Mucosa of rectum (tissue), 2 donors: Measurements from ENCODE around the gene UBE3B.
A peak's percentile ranks its signal among the peaks of the same experiment; 100 is the strongest.
"Not testable (repeated sequence)": the region's sequence is repeated elsewhere in the genome, so short reads cannot be mapped to it uniquely, and the experiment has no call there.

ENCODE experiments used
- H3K27ac ChIP-seq, 2 donors: one replicate each; pipeline ENCODE4 v1.7.0; 2013; ENCODE audit warnings: inconsistent platforms in 2 of 2, low read depth in 2 of 2, low read length in 2 of 2
- H3K27me3 ChIP-seq, 2 donors: one replicate each; pipeline ENCODE4 v1.7.0; 2013; ENCODE audit warnings: low read length in 2 of 2; ENCODE audit not compliant: control insufficient read depth in 2 of 2, insufficient read depth in 2 of 2
- H3K36me3 ChIP-seq, 2 donors: one replicate each; pipeline ENCODE4 v1.7.0; 2013; ENCODE audit warnings: low read length in 2 of 2; ENCODE audit not compliant: control insufficient read depth in 2 of 2, insufficient read depth in 2 of 2
- H3K4me1 ChIP-seq, 2 donors: one replicate each; pipeline ENCODE4 v1.7.0; 2013; ENCODE audit warnings: low read length in 2 of 2, mild to moderate bottlenecking in 1 of 2; ENCODE audit not compliant: control insufficient read depth in 2 of 2, insufficient read depth in 2 of 2
- H3K4me3 ChIP-seq, 2 donors: one replicate each; pipeline ENCODE4 v1.7.0; 2013; ENCODE audit warnings: low read length in 2 of 2
- H3K9ac ChIP-seq, 2 donors: one replicate each; pipeline ENCODE4 v1.7.0; 2013; ENCODE audit warnings: low read length in 2 of 2, low read depth in 1 of 2, mild to moderate bottlenecking in 1 of 2
- H3K9me3 ChIP-seq, 2 donors: one replicate each; pipeline ENCODE4 v1.7.0; 2013; ENCODE audit warnings: low read length in 2 of 2; ENCODE audit not compliant: control insufficient read depth in 2 of 2
- donor health status: healthy.
- donor health status: Normal muscosa, but diverticular disease.

UBE3B gene

DNA sequence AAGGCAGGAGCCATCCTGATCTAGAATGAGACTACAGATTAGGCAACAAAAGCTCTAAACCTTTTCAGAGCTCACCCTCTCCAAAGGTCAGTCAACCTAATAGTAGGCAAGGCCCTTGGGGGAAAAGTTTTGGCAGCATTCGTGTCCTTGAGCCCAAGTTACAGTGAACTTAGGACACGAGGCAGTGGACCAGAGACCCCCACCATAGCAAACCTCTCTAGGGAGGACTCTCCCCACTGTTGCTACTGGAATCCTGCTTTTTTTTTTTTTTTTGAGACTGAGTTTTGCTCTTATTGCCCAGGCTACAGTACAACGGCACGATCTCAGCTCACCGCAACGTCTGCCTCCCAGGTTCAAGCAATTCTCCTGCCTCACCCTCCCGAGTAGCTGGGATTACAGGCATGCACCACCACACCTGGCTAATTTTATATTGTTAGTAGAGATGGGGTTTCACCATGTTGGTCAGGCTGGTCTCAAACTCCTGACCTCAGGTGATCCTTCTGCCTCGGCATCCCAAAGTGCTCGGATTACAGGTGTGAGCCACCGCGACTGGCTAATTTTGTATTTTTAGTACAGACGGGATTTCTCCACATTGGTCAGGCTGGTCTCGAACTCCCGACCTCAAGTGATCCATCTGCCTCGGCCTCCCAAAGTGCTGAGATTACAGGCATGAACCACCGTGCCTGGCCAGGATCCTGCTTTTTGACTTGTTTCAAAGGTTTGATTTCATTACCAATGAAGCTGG lies 3.7 kb upstream of the UBE3B start:
- not testable (repeated sequence) for H3K4me3 ChIP-seq, H3K27me3 ChIP-seq, H3K9me3 ChIP-seq, H3K9ac ChIP-seq, H3K27ac ChIP-seq
- Histone ChIP-seq H3K36me3 (peaks cover 8 to 15% of the 10 kb centered on the region in 2 donors), H3K4me1 (peaks cover 17 to 20% of the 10 kb centered on the region in 2 donors)

DNA sequence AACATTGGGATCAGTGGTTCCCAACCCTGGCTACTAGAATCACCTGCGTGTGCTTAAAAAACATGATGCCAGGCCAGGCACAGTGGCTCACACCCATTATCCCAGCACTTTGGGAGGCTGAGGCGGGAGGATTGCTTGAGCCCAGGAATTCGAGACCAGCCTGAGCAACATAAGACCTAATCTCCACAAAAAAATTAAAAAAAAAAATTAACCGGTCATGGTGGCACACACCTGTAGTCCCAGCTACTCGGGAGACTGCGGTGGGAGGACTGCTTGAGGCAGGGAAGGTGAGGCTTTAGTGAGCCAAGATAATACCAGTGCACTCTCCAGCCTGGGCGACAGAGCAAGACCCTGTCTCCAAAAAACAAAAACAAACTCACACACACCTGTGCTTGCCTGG lies 2.3 kb upstream of the UBE3B start:
- Histone ChIP-seq H3K36me3 (peaks cover 0 to 4% of the 10 kb centered on the region in 2 donors), H3K4me1 (peaks cover 12 to 20% of the 10 kb centered on the region in 2 donors), H3K9me3 (no peaks in the 10 kb centered on the region), H3K27me3 (no peaks in the 10 kb centered on the region), H3K4me3 (peak overlapping the region in 1 of 2 donors; percentile 99), H3K9ac (no peak overlapping the region), H3K27ac (no peak overlapping the region)

DNA sequence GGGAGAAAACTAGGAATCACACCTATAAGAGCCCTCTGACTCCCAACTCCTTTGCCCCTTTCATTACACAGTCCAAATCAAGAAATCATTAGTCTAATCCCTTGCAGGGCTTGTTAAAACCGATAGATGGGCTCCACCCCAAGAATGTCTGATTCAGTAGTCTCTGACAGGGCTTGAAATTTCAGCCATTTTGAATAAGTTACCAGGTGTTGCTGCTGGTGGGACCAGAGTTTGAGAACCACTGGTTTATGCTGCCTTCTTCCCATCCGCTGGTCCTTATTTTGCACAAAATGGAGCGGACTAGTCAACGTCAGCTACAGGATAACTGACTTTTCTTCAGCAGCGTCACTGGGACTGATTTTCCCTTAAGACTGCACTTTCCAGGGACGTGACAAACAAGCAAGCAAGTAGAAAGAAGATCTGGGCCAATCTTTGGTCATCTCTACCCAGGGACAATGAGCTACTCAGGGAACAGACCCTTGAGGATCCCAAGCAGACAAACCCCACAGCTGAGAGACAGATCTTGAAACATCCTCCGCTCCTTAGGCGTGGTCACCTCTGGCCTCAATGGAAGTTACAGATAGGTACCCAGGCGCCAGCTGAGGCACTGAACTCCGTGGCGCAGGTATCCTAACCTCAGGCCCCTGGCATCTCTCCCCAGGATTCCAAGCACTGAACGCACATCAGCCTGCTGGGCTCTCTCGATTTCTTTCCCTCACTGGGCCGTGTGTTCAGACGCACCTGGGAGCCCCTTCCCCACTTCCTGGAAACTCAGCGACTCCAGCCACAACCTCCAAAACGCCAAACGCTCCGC lies 1.2 kb upstream of the UBE3B start:
- Histone ChIP-seq H3K27me3 (no peaks in the 10 kb centered on the region), H3K9me3 (no peaks in the 10 kb centered on the region), H3K36me3 (peaks cover 0 to 4% of the 10 kb centered on the region in 2 donors), H3K4me3 (peak overlapping the region; percentile 92 to 99), H3K27ac (peak overlapping the region; percentile 91 to 95), H3K4me1 (peaks cover 12 to 20% of the 10 kb centered on the region in 2 donors), H3K9ac (peak overlapping the region; percentile 92 to 99)

DNA sequence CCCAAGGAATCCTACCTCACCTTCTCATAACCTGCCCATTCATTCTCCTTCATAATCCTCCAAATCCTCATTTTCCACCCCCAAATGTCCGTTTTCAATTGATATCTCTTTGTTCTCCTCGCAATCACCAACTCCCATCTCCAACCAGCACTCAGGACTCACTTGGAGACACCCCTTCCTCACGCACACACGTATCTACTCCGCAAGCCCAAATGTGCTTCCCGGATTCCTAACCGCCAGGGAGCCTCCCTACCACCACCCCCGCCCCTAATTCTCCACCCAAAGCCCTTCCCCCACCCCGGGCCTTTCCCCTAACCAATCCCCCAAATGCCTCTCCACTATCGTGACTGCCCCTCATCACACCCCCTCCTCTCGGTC lies 638 bp upstream of the UBE3B start:
- H3K4me1 ChIP-seq: peaks cover 12 to 20% of the 10 kb centered on the region in 2 donors
- no peaks in the 10 kb centered on the region for H3K27me3 ChIP-seq
- peak overlapping the region; percentile 91 to 95 for H3K27ac ChIP-seq

DNA sequence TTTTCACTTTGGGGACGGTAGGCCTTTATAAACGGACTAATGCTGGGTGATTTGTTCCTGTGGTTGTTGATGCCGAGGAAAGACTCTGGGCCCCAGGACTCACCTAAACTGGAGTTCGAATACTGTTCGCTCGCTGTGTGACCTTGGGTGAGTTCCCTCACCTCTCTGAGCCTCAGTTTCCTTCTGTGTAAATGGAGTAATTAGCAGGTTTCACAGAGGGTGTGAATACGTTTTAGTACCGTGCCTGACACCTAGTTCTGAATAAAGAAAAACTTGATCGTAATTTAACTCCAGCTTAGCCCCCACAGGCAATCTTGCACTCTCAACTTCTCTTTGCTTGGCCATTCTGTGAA lies 505 bp downstream of the UBE3B start:
- no peaks in the 10 kb centered on the region for H3K27me3 ChIP-seq
- H3K4me3 ChIP-seq: peak overlapping the region; percentile 92 to 99
- H3K27ac ChIP-seq: peak overlapping the region; percentile 91 to 95
- peaks cover 12 to 20% of the 10 kb centered on the region in 2 donors for H3K4me1 ChIP-seq
- H3K9me3 ChIP-seq: no peaks in the 10 kb centered on the region
- peaks cover 0 to 4% of the 10 kb centered on the region in 2 donors for H3K36me3 ChIP-seq
- peak overlapping the region; percentile 92 to 99 for H3K9ac ChIP-seq

More for the DNA sequence above, 638 bp upstream of the UBE3B start:
- Histone ChIP-seq H3K36me3 (peaks cover 0 to 4% of the 10 kb centered on the region in 2 donors), H3K9me3 (no peaks in the 10 kb centered on the region), H3K4me3 (peak overlapping the region; percentile 92 to 99), H3K9ac (peak overlapping the region; percentile 92 to 99)

DNA sequence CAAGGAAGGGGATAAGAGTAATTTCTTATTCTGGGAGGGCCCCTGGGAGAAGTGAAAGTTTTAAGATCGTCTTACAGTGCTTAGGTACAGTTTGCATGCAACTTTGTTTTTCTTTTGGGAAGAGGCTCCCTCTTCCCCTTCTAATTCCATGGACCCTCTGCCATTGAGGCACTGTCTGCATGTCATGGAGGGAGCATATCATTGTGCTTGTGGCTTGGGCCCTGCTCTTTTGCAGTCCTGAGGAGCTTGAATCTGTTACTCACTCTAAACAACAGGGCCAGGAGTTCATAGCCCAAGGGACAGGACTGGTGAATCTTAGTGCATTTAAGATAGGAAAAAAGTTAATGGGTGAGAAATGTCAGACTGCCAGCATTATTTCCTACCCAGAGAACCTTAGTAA lies 2.3 kb downstream of the UBE3B start:
- H3K27ac ChIP-seq: no peak overlapping the region
- peaks cover 12 to 15% of the 10 kb centered on the region in 2 donors for H3K36me3 ChIP-seq
- no peak overlapping the region for H3K4me3 ChIP-seq
- no peak overlapping the region for H3K9ac ChIP-seq
- H3K27me3 ChIP-seq: no peaks in the 10 kb centered on the region
- no peaks in the 10 kb centered on the region for H3K9me3 ChIP-seq
- peaks cover 12 to 20% of the 10 kb centered on the region in 2 donors for H3K4me1 ChIP-seq

DNA sequence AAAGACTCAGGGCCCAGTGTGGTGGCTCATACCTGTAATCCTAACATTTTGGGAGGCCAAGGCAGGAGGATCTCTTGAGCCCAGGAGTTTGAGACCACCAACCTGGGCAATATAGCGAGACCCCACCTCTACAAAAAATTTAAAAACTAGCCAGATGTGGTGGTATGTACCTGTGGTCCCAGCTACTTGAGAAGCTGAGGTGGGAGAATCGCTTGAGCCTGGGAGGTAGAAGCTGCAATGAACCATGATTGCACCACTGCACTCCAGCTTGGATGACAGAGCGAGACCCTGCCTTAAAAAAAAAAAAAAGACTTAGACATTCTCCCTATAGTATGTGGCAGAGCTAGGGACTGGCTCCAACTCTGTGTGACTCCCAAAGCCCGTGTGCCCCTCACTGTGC lies 2.9 kb downstream of the UBE3B start:
- Histone ChIP-seq H3K9ac (no peak overlapping the region), H3K27ac (no peak overlapping the region), H3K9me3 (no peaks in the 10 kb centered on the region), H3K4me3 (no peak overlapping the region), H3K4me1 (peaks cover 12 to 18% of the 10 kb centered on the region in 2 donors), H3K36me3 (peaks cover 17 to 20% of the 10 kb centered on the region in 2 donors), H3K27me3 (no peaks in the 10 kb centered on the region)

DNA sequence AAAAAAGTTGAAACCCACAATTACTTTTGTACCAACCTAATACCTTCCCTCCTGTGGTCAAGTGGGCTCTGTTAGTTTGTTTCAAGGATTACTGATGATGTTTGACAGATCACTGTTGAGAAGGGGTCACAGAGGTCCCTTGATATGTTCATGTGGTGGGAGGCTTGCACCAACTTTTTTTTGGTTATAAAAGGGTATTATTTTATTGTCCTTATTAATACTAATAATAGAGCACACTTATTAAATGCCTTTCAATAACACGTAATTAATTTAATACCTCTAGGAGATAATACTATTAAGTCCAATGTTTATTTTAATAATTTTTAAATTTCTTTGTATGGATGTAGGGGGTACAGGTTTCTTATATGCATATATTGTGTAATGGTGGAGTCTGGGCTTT lies 4.4 kb downstream of the UBE3B start:
- Histone ChIP-seq H3K27ac (no peak overlapping the region), H3K27me3 (no peaks in the 10 kb centered on the region), H3K4me3 (no peak overlapping the region), H3K36me3 (peaks cover 32 to 36% of the 10 kb centered on the region in 2 donors), H3K9ac (no peak overlapping the region), H3K9me3 (no peaks in the 10 kb centered on the region), H3K4me1 (peaks cover 4% of the 10 kb centered on the region in 2 donors)

DNA sequence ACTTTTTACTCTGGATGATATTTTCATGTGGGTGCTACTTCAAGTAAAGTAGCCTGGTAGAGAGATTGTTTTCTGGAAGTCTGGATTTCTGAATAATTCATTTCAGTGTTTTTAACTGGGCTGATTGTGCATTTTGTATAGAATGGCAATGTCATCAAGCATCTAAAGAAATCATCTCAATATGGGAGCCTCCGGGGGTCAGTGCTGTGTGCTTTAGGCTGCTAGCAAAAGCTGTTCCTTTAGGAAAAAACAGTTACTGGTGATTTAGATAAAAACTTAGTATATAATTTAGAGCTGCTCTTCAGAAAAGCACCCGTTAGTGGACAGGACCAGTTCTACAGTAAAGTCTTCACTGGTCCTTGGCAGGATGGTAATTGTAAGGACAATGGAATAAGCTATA lies 5.1 kb downstream of the UBE3B start:
- Histone ChIP-seq H3K4me1 (peaks cover 4% of the 10 kb centered on the region in 2 donors), H3K9ac (no peak overlapping the region), H3K27ac (no peak overlapping the region), H3K9me3 (no peaks in the 10 kb centered on the region), H3K4me3 (no peak overlapping the region), H3K36me3 (peaks cover 38 to 42% of the 10 kb centered on the region in 2 donors), H3K27me3 (no peaks in the 10 kb centered on the region)

DNA sequence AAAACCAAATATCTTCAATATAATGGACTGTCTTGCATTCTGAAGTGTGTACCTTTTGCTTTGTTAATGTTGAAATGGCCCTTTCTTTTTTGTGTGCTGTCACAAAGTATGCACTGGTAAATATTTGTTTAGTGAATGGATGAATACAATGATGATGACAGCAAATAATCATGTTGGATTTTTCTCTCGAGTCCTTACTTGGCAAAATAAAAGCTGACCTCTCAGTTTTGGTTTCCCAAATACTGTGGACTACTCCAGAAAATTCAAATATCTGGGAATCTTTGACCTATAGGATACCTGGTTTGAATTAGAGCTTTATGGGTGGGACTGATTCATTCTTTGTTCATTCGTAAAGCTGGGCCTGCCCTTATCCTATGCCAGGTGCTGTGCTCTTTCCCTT lies 5.5 kb downstream of the UBE3B start:
- Histone ChIP-seq H3K27me3 (no peaks in the 10 kb centered on the region), H3K27ac (no peak overlapping the region), H3K4me1 (peaks cover 4% of the 10 kb centered on the region in 2 donors), H3K9ac (no peak overlapping the region), H3K36me3 (peaks cover 42 to 46% of the 10 kb centered on the region in 2 donors), H3K4me3 (no peak overlapping the region), H3K9me3 (no peaks in the 10 kb centered on the region)
